ENCODE measurements around the gene PEPD. TPM values are rescaled to one million over a fixed set of nuclear protein-coding genes. Genes with fewer than 3 reads are reported as not detected.

Gene PEPD
- total RNA-seq, 1 experiment from 2014 or later: 40.5 TPM

GRCh38 chr19:33477781-33478180 lies 43.8 kb downstream of the PEPD start:
- BruUV-seq (replicated peaks): no TSS peak
- intact Hi-C loops (cut with micrococcal nuclease): no loop called here
- H2AFZ ChIP-seq (ENCODE audit: low read depth, low read length, poor library complexity, severe bottlenecking): no peak overlapping the region
- POLR2A ChIA-PET: no interaction called here
- no peak overlapping the region for H3K27ac ChIP-seq (ENCODE audit: low read depth, low read length)
- H3K4me1 ChIP-seq (ENCODE audit: control insufficient read depth in 1 of 2, insufficient read depth in 2 of 2, low read length in 2 of 2): peaks cover 0 to 4% of the 10 kb centered on the region in 2 experiments; a peak in 1 of 4 replicates
- no peak overlapping the region for H3K9ac ChIP-seq (ENCODE audit: low read length)
- H3K27me3 ChIP-seq (ENCODE audit: insufficient read depth, low read length): no peaks in the 10 kb centered on the region
- ATAC-seq (no peak), DNase-seq (ENCODE audit: low read depth, low spot score) (no peak)
- H4K20me1 ChIP-seq (ENCODE audit: insufficient read depth): no peaks in the 10 kb centered on the region
- no peak overlapping the region for H3K4me3 ChIP-seq (replicated peaks in 1 of 2; ENCODE audit: low read depth in 1 of 2, low read length in 2 of 2)
- no peaks in the 10 kb centered on the region for H3K9me3 ChIP-seq (ENCODE audit: control insufficient read depth in 1 of 2, insufficient read depth in 1 of 2, low read depth in 1 of 2, low read length in 2 of 2)
- CTCF ChIA-PET: no interaction called here
- H3K4me2 ChIP-seq (ENCODE audit: low read length): no peak overlapping the region
- TF ChIP-seq ZNF274 (IDR thresholded peaks at IDR 0.05; ENCODE audit: low read depth, low read length) (no peak), SP1 (IDR thresholded peaks at IDR 0.05; ENCODE audit: low read depth) (no peak), TCF7L2 (IDR thresholded peaks at IDR 0.05; ENCODE audit: borderline replicate concordance, extremely low read depth, insufficient read depth, insufficient read length) (no peak), EZH2 (IDR thresholded peaks at IDR 0.05) (no peak), ELF1 (IDR thresholded peaks at IDR 0.05; ENCODE audit: borderline replicate concordance, low read depth) (no peak), SIN3A (IDR thresholded peaks at IDR 0.05; ENCODE audit: low read depth) (no peak)
- no peaks in the 10 kb centered on the region for H3K79me2 ChIP-seq (ENCODE audit: insufficient read depth, low read length)
- peaks cover 0 to 3% of the 10 kb centered on the region in 2 experiments; a peak in 1 of 4 replicates for H3K36me3 ChIP-seq (ENCODE audit: control insufficient read depth in 1 of 2, insufficient read depth in 2 of 2, low read length in 2 of 2)
- no peaks in the 10 kb centered on the region for H3K9me2 ChIP-seq (ENCODE audit: insufficient read depth)
- RAD21 ChIA-PET (ENCODE audit: low non-redundant PET in 1 of 2, low total read pairs in 2 of 2, uncharacterized antibody in 2 of 2, unreplicated experiment in 2 of 2): no interaction called here

- Histone ChIP-seq H3K4me3 (replicated peaks in 1 of 2; ENCODE audit: low read depth in 1 of 2, low read length in 2 of 2) (no peak overlapping the region), H3K79me2 (ENCODE audit: insufficient read depth, low read length) (no peaks in the 10 kb centered on the region), H2AFZ (ENCODE audit: low read depth, low read length, poor library complexity, severe bottlenecking) (no peak overlapping the region), H4K20me1 (ENCODE audit: insufficient read depth) (no peaks in the 10 kb centered on the region), H3K9me3 (ENCODE audit: control insufficient read depth in 1 of 2, insufficient read depth in 1 of 2, low read depth in 1 of 2, low read length in 2 of 2) (no peaks in the 10 kb centered on the region), H3K27me3 (ENCODE audit: insufficient read depth, low read length) (no peaks in the 10 kb centered on the region), H3K27ac (ENCODE audit: low read depth, low read length) (no peak overlapping the region), H3K9ac (ENCODE audit: low read length) (no peak overlapping the region), H3K9me2 (ENCODE audit: insufficient read depth) (no peaks in the 10 kb centered on the region), H3K4me1 (ENCODE audit: control insufficient read depth in 1 of 2, insufficient read depth in 2 of 2, low read length in 2 of 2) (peaks cover 0 to 6% of the 10 kb centered on the region in 2 experiments; a peak in 1 of 4 replicates), H3K36me3 (ENCODE audit: control insufficient read depth in 1 of 2, insufficient read depth in 2 of 2, low read length in 2 of 2) (peaks cover 0 to 3% of the 10 kb centered on the region in 2 experiments; a peak in 1 of 4 replicates), H3K4me2 (ENCODE audit: low read length) (no peak overlapping the region)
- ChIA-PET RAD21 (ENCODE audit: low non-redundant PET in 1 of 2, low total read pairs in 2 of 2, uncharacterized antibody in 2 of 2, unreplicated experiment in 2 of 2) (no interaction called here), CTCF (no interaction called here), POLR2A (no interaction called here)
- TF ChIP-seq POLR2A (IDR thresholded peaks at IDR 0.05; ENCODE audit: borderline replicate concordance, extremely low read depth, insufficient read depth, insufficient read length): no peak
- no peak for TF ChIP-seq CTCF (IDR thresholded peaks at IDR 0.05 in 2 of 3, conservative IDR thresholded peaks at IDR 0.05 in 1 of 3; ENCODE audit: borderline replicate concordance in 1 of 3, insufficient read depth in 1 of 3, low read depth in 2 of 3, low read length in 2 of 3)
- ATAC-seq: no peak
- no TSS peak for BruUV-seq (replicated peaks)
- intact Hi-C loops (cut with micrococcal nuclease): no loop called here
- no peak for DNase-seq (ENCODE audit: low read depth, low spot score)
Measured at GRCh38 chr19:33476151-33476707, 45.4 kb downstream of the PEPD start.

All from HCT116 (cell line).